NCI-H748 (cell line): ENCODE measurements around the gene TRMT44.
"Not testable (repeated sequence)": the region's sequence is repeated elsewhere in the genome, so short reads cannot be mapped to it uniquely, and the experiment has no call there.

Experiments
- DNase-seq: peaks from one replicate; lab custom pipeline; 2025; ENCODE audit not compliant: unreplicated experiment; lab: John Stamatoyannopoulos, UW

The TRMT44 gene

GRCh38 chr4:8486643-8487042 is 46.1 kb downstream of the TRMT44 start:
- DNase-seq, result not testable (repeated sequence)

- no peak for DNase-seq
Measured at GRCh38 chr4:8488791-8489369, 48.3 kb downstream of the TRMT44 start.

GRCh38 chr4:8491478-8491877 is 50.9 kb downstream of the TRMT44 start:
- DNase-seq, result not testable (repeated sequence)

GRCh38 chr4:8492174-8492573 is 51.6 kb downstream of the TRMT44 start:
- DNase-seq, result no peak

GRCh38 chr4:8493484-8493883 is 52.9 kb downstream of the TRMT44 start:
- DNase-seq, result no peak

GRCh38 chr4:8494218-8494617 is 53.6 kb downstream of the TRMT44 start:
- no peak for DNase-seq

GRCh38 chr4:8494983-8495548 is 54.5 kb downstream of the TRMT44 start:
- DNase-seq, result no peak

- no peak for DNase-seq
Measured at GRCh38 chr4:8495803-8496202, 55.2 kb downstream of the TRMT44 start.

GRCh38 chr4:8497762-8498161 is 57.2 kb downstream of the TRMT44 start:
- DNase-seq, result no peak

- DNase-seq, result no peak
Measured at GRCh38 chr4:8500966-8501365, 60.4 kb downstream of the TRMT44 start.

GRCh38 chr4:8501781-8502180 is 61.2 kb downstream of the TRMT44 start:
- no peak for DNase-seq

- DNase-seq, result no peak
Measured at GRCh38 chr4:8502371-8502770, 61.8 kb downstream of the TRMT44 start.

GRCh38 chr4:8502836-8503585 is 62.4 kb downstream of the TRMT44 start:
- no peak for DNase-seq

GRCh38 chr4:8503801-8504200 is 63.2 kb downstream of the TRMT44 start:
- no peak for DNase-seq

GRCh38 chr4:8504279-8505007 is 63.9 kb downstream of the TRMT44 start:
- peak; percentile 90 for DNase-seq

GRCh38 chr4:8505229-8505628 is 64.7 kb downstream of the TRMT44 start:
- DNase-seq, result no peak

GRCh38 chr4:8506006-8506372 is 65.4 kb downstream of the TRMT44 start:
- no peak for DNase-seq

GRCh38 chr4:8506373-8507195 is 66.0 kb downstream of the TRMT44 start:
- DNase-seq, result no peak

GRCh38 chr4:8507196-8507570 is 66.6 kb downstream of the TRMT44 start:
- no peak for DNase-seq

GRCh38 chr4:8507624-8508023 is 67.0 kb downstream of the TRMT44 start:
- no peak for DNase-seq

- no peak for DNase-seq
Measured at GRCh38 chr4:8508266-8508665, 67.7 kb downstream of the TRMT44 start.
